HG03064 (cell line): ENCODE data around the gene PARN.
"Not testable (repeated sequence)": the region's sequence is repeated elsewhere in the genome, so short reads cannot be mapped to it uniquely, and the experiment has no call there.

Experiments used
- ATAC-seq: cut with Tn5 transposase; IDR thresholded peaks from one replicate; pipeline ENCODE4 v1.9.1; 2021; ENCODE audit warnings: low read depth; ENCODE audit not compliant: unreplicated experiment

Gene PARN

GRCh38 chr16:14445937-14446715 is 183.9 kb downstream of the PARN start:
- ATAC-seq, result no peak

DNA sequence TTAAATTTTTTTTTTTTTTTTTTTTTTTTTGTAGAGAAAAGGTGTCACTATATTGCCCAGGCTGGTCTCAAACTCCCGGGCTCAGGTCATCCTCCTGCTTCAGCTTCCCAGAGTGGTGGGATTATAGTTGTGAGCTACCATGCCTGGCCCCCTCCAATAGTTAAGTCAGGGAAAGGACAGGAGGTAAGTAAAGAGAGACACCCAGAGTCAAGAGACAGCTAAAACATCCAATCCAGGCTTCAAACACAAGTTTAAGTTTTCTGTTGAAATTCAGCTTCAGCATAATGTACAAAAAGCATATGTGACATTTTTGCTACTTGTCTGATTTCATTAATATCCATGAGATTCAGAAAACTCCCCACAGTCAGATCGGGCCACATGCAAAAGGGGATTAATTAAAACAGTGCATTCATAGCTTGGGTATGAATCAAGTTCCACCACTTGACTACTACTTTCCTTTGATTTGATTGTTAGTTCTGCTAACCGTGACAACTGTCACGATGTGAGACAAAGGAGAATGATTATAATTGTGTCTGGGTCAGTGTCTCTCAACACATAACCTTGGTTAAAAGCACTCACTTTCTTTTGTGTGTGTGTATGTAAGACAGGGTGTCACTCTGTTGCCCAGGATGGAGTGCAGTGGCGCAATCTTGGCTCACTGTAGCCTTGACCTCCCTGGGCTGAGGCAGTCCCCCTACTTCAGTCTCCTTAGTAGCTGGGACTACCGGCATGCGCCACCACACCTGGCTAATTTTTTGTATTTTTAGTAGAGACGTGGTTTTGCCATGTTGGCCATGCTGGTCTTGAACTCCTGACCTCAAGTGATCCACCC is 184.9 kb downstream of the PARN start:
- ATAC-seq, result no peak

GRCh38 chr16:14441533-14441932 is 188.5 kb downstream of the PARN start:
- ATAC-seq, result not testable (repeated sequence)

GRCh38 chr16:14438256-14438655 is 191.8 kb downstream of the PARN start:
- ATAC-seq, result no peak

DNA sequence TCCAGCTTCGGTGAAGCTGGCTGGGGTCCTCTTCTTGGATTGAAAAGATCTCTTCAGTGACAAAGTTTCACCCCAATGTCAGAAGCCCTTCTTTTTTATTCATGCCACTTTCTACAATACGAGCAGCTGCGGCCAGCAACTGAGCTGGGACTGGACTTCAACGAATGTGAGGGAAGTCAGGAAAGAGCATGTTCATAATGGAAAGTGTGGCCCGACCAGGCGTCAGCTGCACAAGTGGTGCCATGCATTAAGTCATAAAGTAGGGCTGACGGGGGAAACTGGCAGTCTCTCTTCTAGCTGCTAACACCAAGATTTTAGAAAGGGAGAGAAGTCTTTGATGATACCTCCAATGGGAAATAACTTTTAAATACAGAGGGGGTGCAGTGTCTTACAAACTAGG is 192.6 kb downstream of the PARN start:
- no peak for ATAC-seq

GRCh38 chr16:14436401-14436955 is 193.6 kb downstream of the PARN start:
- ATAC-seq, result no peak

- ATAC-seq, result no peak
These were observed 195.2 kb downstream of the PARN start for GRCh38 chr16:14434860-14435259.

DNA sequence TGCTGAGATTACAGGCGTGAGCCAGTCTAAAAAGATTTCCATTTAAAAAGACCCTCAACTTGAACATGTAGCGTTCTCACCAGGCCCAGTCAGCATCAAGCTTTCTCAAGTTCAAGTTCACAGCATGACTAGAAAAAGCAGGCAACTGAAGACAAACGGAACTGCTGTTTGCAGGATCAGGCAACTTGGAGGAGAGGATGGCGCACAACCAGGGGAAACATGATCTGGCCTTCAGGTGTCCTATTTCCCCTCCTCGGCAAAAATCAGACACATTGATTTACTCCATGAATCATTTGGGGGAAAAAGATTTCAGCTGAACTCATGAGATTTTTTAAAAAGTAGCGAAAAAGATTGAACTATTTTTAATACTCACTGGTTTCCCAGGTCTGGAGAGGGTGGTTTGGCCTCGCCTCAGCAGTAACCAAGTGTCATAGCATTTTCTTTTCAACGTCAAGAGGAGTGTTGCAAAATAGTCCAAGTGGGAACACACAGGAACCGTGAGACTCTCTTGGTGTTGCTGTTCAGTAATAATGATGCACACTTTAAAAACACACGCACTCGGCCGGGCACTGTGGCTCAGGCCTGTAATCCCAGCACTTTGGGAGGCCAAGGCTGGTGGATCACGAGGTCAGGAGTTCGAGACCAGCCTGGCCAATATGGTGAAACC is 201.0 kb downstream of the PARN start:
- ATAC-seq, result not testable (repeated sequence)

DNA sequence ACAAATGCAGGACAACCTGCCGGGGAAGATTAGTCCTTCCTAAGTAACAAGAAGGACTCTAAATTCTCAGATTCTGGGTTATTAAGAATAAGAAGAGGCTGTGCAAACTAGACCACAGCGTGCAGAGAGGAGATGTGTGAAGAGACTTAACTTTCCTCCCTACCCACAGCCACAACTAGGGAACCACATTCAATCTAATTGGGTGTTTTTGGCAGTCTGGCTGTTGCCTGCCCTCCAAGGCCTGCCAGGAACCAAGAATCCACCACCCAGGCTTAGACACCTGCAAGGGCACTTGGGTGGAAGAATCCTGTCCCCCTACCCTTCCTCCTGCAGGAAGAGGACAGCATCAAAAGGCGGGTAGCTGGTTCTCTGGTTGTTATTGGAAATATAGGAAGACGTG is 202.0 kb downstream of the PARN start:
- ATAC-seq, result no peak

GRCh38 chr16:14427371-14427948 is 202.6 kb downstream of the PARN start:
- no peak for ATAC-seq

DNA sequence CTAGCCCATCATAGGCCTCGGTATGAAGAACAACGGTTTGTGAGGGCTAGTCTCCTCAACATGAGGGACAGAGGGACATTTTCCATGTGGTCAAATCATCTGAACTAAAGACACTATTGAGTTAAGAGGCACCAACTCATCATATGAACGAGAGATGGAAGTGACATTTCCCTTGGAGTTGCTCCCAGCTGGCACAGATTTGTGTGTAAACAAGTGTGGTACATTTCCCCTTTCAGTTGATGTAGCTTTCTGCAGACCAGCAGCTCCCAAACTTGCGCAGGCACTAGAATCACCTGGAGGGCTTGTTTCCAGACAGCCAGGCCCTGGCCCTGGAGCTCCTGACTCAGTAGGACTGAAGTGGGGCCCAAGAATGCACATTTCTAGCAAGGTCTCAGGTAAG is 205.5 kb downstream of the PARN start:
- ATAC-seq, result no peak

DNA sequence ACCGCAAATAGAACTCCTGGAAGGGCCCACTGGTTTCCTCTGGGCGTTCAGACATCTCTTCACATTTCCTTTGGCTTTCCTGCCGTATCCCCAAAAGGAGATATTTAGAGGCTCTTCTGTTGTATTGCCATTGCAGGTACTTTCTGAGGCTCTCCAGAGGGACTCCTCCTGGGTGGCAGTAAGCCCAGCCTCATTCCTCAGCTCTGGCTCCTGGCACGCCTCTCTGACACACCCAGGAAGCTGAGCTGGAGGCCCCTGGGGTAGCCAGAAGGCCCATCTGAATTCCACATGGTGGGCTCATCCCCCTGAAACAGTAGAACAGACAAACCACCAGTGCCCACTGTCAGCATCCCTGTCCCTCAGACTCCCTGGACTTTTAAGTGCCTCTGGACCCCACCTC is 206.7 kb downstream of the PARN start:
- no peak for ATAC-seq

GRCh38 chr16:14420721-14421488 is 209.2 kb downstream of the PARN start:
- no peak for ATAC-seq

DNA sequence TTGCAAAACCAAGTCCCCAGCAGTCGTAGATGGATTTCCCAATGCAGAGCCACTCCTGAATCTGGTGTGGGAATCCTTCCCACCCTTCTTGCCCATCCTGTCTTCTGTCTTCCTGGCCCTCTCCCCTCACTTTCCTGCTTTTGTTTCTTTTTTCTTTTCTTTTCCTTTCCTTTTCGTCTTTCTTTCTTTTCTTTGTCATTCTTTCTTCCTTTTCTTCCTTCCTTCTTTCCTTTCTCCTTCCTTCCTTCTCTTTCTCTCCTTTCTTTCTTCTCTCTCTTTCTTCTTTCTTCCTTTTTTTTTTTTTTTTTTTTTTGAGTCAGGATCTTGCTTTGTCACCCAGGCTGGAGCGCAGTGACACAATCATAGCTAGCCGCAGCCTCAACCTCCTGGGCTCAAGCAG is 209.8 kb downstream of the PARN start:
- ATAC-seq, result not testable (repeated sequence)

GRCh38 chr16:14419817-14420216 is 210.2 kb downstream of the PARN start:
- no peak for ATAC-seq

- no peak for ATAC-seq
These were observed 211.2 kb downstream of the PARN start for GRCh38 chr16:14418795-14419225.

DNA sequence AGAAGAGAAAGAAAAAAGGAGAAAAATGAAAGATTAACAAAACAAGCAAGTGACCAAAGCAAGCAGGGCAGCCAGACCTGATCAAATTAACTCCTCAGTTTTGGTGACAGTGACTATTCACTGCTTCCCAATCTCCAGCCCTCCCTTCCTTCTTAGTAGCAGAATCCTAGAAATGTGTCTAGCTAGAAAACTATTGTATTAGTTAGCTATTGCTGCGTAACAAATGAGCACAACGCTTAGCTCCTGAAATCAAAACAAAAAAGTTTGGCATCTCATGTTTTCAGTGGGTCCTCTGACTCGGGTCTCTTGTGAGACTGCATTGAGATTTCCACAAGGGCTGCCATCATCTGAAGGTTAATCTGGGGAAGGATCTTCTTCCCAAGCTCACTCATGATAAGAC is 213.9 kb downstream of the PARN start:
- ATAC-seq, result no peak

- ATAC-seq, result no peak
These were observed 214.8 kb downstream of the PARN start for GRCh38 chr16:14415291-14415690.

DNA sequence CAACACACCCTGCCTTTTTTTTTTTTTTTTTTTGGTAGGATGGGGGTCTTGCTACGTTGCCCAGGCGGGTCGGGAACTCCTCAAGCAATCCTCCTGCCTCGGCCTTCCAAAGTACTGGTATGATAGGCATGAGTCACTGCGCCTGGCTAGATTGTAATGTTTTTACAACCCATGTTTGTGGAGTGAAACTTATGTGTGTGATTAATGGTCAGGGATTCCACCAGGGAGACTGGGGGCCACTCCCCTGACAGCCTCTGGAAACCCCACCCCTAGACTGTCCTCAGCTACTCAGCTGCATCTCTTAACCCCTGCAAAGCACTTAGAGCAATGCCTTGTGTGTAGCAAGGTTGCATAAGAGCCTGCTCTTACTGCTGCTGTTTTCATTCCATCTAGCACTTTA is 220.5 kb downstream of the PARN start:
- no peak for ATAC-seq
